Measurements from ENCODE around the gene C19orf38.

C19orf38 gene

DNA sequence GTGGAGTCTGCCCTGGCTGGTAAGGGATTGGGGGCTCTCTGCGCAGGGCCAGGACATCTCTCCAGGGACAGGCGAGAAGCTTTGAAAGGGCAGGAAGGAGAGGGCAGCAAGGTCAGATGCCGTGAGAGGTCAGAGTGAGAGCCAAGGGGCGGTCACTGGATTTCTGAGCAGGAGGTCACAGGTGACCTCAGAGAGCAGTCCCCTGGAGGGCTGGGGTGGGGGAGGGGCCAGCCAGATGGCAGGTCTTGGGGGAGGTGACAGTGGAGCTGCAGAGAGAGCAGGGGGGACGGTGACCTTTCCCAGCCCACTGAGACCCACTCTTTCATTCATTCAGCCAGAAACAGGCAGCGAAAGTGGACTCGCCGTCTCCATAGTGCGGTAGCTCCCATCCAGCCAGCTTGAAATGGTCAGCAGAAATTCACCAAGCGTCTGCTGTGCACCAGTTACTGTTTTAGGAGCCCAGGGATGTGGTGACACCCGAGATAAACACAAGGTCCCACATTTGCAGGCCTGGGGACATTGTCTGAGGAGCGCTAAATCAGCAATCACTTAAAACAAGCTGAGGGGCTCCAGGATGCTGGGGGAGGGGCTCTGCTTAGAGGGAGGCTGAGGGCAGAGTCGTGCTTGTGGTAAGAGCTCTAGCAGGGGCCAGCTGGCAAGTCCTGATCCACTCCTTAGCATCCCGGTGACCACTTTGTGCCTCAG lies 33.3 kb downstream of the C19orf38 start:
- DNase-seq = no peak

DNA sequence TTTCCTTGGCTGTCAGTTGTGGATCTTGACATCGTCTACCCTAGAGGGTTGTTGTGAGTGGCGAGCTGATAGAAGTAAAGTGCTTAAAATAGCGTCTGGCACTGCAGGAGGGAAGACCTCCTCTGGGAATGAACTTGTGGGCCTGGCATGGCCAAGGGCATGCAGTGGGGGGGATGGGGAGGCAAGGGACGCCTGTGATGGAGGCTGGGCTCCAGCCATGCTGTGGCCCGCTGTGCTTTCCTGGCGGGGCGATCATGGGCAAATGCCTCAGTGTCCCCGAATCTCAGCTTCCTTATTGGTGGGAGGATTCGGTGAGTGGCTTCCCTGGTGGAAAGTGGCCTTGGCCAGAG lies 33.9 kb downstream of the C19orf38 start:
- DNase-seq = no peak

DNA sequence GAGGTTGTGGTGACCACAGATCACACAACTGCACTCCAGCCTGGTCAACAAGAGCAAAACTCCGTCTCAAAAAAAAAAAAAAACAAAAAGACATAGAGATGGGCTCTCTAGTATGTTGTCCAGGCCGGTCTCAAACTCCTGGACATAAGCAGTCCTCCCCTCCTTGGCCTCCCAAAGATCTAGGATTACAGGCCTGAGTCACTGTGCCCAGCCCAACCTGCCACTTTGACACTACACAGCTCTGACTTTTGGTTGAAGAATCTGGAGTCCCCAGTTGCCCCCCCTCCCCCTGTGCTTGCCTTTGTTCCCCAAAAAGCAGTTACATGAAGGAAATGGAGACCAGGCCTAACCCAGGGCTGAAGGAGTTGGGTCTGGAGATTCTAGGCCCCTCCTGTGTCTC lies 36.1 kb downstream of the C19orf38 start:
- no peak for DNase-seq

DNA sequence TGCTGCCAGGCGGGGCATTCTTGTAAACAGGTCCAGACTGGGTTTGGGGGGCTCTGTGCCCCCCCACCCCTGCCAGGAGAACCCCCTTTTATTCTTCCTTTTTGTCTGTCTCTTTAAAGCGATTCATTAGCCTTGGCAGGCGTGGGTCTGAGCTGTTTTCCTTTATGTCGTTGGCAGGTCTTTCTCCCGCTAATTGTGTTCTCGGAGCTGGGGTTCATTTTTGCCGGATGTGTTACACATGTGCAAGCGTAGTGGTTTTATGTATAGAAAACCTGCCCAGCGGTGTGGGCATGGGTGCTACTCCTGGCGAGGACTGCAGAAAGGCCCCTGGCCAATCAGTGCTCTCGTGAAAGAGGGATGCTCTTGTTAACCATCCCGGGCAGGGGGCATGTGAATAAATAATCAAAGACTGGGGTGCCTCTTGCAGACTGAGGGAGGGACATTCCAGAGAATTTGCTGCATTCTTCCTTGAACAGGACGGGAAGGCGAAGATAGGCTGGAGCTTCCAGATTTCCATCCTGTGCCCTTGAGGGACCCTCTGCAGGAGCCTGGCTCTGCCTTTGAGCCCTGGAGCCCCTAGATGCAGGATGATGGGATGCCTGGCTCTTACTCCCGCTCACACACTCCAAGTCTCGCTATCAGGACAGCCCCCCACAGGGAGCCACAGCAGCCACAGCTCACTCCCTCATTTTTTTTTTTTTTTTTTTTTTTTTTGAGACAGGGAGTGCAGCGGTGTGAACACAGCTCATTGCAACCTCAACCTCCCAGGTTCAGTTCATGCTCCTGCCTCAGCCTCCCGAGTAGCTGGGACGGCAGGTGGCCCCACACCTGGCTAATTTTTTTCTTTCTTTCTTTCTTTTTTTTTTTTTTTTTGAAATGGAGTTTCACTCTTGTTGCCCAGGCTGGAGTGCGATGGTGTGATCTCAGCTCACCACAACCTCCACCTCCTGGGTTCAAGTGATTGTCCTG lies 37.3 kb downstream of the C19orf38 start:
- no peak for DNase-seq

DNA sequence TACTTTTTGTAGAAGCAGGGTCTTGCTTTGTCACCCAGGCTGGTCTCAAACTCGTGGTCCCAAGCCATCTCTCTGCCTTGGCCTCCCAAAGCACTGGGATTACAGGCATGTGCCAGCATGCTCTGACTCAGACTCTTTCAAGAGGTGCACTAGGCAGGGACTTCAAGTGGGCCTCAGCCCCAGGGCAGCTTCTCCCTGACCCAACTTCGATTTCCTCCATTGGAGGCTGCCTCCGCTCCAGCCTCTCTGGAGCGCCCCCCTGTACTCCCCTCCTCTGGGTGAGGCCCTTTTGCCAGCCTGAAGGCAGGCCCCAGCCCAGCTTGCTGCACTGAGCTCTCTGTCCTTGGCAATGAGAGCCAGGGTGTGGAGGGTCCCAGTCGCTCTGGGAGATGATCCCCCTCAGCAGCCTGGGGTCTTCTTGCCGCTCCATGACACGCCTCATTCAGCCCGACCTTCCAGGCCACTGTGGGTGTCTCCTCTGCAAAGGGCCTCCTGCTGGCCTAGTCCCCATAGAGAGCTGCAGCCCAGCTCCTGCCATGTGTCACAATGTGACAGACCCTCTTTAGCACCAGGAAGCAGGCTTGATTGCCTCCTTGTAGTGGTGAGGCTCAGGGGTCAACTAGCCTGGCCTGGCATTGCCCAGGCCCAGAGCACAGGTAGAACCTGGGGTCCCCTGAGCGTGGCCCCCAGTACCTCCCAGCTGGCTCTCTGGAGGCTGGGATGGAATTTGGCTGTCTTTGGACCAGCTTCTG lies 39.6 kb downstream of the C19orf38 start:
- DNase-seq = no peak

DNA sequence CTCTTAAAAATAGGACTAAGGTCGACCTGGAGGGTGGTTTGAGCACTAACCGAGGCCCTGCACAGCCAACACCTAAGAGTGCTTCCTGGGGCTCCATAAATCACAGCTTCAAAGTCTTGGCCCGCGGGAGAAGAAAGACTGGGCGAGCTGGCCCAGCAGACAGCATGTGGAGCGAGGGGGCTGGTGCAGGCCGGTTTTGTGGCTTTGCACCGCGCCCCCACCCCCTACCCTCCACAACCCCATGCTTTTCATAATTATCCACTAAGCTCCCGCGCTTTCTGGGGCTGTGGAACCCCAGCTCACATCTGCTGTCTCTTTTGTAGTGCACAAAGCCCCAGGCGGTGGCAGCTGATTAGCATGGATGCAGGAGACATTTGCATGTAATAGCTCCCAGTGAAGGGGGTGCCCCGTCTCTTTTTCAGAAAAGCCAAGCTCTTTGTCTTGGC lies 40.2 kb downstream of the C19orf38 start:
- no peak for DNase-seq

DNA sequence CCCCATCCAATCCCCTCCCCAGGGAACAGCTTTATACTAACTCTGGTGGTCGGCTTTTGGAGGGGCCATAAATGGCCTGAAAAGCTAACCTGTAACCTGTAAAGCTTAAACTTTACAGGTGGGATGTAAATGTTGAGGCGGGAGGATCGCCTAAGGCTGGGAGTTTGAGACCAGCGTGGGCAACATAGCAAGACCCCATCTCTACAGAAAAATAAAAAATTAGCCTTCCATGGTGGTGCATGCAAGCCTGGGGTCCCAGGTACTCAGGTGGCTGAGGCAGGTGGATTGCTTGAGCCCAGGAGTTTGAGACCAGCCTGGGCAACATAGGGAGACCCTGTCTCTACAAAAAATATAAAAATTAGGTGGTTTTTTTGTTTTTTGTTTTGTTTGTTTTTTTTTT lies 41.7 kb downstream of the C19orf38 start:
- no peak for DNase-seq

DNA sequence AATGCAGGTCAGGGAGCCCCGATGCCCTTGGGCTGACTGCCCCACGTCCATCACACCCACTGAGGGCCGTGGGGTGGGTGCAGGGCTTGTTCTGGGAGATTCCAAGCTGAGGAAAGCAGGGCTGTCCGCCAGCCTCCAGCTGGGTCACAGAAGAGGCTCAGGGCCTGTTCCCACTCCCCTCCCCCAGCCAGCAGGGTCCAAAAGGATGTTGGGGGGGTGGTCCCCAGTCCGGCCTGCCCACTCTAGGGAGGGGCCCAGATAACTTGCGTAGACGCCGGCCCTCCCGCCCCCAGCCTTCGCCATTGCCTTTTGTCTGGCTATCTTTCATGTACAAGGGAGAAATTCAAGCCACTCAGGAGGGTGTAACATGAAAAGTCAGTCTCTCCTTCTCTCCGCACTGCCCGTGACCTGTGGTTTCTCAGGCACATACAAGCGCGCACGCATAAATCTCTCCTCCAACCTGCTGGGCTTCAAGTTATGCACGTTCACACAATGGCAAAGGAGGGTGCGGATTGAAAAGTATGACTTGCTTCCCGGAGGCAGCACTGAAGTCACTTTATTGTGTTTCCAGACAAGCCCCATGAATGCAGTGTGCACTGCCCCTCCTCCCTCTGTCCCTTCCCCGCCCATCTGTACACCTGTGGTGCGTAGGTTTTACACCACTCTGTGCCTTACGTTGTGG lies 43.3 kb downstream of the C19orf38 start:
- DNase-seq = no peak

DNA sequence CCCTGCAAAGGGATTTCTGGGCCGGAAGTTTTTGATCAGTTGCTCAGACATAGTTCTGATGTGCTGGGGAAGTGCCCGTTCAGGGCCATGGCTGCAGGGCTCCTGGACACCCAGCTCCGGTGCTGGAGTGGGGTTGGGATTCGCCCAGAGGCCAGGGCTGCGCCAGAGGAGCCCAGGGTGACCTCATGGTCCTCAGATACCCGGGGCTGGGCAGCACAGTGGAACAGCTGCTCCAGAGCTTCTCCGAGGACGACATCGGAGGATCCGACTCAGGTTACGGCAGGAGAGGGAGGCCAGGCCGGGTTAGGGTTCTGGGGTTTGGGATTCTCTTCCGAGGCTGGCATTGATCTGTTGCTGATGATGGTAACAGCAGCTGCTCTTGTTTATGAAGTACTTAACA lies 44.0 kb downstream of the C19orf38 start:
- no peak for DNase-seq

DNA sequence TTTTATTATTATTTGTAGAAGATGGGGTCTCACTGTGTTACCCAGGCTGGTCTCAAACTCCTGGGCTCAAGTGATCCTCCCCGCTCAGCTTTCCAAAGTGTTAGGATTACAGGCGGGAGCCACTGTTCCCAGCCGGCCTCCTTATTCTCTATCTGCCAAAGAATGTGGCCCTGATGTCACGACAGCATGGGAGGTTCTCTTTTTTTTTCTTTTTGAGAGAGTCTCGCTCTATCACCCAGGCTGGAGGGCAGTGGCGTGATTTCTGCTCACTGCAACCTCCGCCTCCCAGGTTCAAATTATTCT lies 46.6 kb downstream of the C19orf38 start:
- DNase-seq = no peak

DNA sequence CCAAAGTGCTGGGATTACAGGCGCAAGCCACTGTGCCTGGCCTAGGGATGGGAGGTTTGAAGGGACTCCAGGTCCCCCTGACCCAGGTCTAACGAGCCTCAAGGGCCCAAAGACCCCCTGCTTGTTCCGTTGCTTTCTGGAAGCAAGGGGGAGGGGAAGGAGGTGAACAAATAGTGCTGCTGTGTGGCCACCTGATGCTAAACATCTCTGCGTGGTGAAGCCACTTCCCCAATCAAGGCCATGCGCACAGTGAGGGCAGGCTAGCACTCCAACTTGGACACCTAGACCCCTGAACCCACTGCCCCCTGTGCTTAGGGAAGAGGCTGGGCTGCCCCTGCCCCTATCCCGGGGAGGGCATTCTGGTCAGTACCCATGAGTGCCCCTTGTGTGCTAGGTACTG lies 47.1 kb downstream of the C19orf38 start:
- no peak for DNase-seq

DNA sequence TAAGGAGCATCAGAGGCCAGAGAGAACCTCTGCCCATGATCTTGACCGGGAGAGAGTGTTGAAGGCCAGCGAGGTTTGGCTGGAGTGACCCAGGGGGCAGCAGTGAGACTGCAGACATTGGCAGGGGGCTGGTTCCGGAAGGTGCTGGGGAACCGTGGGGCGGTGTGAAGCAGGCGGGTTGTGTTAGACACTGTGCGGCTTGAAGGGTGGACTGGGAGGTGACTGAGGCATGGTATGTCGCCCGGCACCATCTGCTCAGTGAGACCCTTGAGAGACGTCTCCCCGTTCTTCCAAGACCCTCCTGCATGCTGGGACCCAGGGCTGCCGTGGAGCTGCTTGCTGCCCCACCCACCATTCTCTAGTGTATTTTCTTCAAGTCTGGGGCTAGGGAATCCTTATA lies 47.7 kb downstream of the C19orf38 start:
- no peak for DNase-seq

DNA sequence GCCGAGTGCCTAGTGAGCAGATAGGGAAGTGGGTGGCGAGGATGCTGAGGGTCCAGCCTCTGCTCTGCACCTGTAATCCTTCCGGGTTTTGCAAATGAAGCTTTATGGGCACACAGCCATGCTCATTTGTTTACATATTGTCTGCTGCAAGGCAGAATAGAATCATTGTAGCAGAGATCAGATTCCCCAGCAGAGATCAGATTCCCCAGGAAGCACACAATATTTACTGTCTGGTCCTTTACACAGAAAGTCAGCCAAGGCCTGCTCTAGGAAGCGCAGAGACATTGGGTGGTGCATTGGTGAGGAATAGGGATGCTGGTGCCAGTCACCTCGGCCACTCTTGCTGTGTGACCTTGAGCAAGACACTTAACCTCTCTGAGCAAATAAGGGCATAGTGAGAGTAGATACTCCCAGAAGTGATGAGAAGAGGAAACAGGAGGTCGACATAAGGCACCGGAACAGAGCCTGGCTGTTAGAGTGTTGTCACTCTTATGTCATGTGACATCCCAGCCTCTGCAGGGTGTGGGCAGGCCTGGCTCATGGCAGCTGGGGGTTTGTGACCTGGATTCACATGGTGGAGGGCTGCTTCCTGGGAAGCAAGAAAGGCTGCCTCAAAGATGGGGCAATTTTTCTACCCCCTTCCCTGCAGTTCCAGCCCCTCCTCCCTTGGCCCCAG lies 48.8 kb downstream of the C19orf38 start:
- DNase-seq = no peak

DNA sequence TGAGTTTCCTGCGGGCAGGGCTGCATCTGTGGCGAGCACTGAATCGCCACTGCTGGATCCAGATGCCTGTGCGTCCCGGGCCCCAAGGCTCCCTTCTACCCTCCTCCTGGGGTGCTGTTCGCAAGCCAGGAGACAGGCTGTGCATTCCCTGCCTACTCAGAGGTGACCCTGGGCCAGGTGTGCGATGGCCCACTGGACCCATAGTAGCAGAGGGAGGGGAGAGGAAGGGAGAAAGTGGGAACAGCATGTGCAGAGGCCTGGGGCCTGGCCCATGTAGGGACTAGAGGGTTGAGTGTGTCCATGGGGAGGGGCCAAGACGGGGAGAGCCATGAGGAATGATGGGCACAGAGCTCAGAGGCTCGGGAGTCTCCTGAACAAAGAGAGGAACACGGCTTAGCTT lies 50.4 kb downstream of the C19orf38 start:
- no peak for DNase-seq

DNA sequence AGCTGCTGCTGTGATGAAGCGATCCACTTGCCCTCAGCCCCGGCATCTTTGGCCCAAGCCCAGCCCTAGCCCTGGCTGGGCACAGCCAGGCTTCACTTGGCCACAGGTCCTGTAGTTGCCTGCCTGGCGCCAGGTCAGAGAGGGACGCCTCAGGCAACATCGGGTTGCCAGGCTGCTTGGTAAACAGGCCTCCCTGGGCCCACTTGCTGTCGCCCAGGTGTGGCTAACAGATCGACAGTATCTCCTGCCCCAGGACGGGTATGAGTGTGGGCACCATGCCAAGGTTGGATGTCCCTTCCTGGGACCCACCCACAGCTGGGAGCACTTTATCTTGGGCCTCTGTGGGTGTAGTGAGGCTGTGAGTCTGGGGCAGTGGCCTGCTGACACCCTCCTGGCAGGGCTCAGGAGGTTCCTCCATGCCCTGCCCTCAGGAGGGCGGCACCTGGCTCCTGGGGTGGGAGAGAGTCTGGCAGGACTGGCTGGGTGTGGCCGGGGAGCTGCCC lies 51.0 kb downstream of the C19orf38 start:
- DNase-seq = peak in 1 of 2 donors; percentile 17

DNA sequence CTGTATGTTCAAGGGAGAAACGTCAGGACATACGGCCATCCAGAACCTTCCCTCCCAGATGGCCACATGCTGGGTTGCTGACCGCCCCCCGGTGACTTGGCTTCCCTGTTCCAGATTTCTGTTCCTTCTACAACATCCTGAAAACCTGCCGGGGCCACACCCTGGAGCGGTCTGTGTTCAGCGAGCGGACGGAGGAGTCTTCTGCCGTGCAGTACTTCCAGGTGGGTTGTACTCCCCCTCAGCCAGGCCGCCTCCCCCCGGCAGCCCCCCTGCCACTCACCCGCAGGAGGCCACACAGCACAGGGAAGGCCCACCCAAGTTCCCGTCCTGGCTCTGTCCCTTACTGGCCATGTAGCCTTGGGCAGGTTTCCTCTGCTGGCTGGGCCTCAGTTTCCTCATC lies 59.7 kb downstream of the C19orf38 start:
- DNase-seq = no peak

DNA sequence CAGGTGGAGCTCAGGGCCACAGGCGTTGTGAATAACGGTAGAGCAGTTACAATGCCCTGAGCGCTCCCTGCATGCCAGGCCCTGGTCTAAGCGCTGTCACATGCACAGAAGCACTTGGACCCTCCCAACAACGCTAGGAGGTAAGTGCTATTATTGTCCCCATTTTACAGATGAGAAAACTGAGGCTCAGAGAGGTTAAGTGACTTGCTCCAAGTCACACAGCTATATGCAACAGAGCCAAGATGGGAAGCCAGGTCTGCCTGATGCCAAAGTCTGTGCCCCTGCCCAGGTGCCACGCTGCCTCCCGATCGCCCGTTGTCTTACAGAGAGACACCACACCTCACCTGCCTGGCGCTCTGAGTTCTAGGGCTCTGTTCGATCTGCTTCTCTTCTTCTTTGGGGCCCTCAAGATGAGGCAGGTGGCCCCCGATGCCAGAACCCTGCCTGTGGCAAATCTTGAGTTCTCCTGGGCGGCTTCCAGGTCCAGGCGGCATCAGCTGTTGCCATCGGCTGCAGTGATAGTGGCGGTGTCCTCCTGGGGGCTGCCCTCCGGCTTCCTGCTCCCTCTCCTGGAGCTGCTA lies 60.3 kb downstream of the C19orf38 start:
- DNase-seq = no peak

DNA sequence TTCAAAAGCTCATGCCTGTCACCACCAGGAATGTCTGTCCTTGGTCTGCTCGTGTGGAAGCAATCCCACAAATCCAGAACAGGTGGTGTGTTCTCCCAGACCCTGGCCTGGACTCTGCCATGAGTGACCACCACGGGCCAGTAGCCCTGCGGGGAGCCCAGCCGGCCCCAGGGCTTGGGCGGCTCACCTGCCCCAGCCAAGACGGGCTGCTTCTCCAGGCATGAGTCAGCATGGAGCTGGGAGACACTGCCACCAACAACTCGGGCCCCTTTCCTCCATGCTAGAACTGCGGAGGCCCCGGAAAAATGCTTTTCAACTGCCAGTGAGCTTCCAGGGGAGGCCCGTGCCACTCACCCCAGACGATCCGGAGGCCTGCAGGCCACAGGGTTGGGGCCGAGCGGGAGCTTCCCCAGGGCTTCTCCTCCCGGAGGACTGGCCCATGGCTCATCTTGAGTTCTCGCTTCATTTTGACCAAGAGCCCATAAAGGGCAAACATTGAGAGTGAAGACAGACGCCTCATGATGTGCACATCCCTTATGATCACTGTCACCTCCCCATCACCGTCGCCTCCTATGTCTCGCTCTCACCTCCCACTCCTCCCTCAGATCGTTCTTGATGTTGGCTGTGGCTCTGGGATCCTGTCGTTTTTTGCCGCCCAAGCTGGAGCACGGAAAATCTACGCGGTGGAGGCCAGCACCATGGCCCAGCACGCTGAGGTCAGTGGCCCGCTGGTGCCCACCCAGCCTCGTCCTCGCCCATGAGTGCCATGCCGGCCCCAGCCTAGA lies 63.6 kb downstream of the C19orf38 start:
- DNase-seq = no peak

DNA sequence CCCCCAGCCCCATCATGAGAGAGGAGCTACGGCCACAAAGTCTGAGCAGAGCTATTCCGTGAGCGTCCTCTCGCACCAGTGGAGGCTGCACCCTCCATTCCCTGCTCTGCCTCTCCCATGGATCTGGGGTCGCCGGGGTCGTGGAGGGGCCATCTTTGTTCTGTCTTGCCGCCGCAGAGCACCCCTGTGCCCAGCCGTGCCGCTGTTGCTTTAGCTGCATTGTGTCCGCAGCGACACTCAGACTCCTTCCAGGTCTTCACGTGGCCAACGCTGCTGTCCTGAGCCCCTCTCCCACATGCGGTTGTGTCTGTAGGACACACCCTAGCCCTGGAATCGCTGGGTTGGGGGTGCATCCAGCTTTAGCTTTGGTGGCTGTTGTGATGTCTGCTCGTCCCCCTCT lies 64.4 kb downstream of the C19orf38 start:
- no peak for DNase-seq

DNA sequence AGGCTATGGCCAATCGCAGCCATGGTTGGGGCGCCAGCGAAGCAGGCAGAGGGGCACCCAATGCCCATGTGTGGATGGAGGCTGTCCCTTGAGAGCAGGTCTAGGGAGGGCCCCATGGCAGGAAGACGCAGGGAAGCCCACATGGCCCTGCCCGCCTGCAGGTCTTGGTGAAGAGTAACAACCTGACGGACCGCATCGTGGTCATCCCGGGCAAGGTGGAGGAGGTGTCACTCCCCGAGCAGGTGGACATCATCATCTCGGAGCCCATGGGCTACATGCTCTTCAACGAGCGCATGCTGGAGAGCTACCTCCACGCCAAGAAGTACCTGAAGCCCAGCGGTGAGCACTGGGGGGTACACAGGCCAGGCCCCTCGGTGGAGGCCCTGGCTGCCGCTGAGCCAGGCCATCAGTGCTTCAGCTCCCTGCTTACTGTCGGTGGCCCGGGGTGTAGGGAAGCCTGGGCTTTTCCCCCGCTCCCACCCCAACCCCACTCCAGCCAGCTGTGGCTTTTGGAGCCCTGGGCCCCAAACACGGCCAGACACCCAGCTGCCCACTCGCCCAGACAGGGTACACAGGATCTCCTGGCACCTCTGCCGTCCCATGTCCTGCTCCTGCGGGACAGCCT lies 65.6 kb downstream of the C19orf38 start:
- no peak for DNase-seq
